Neuronal stem cell (in vitro differentiated cells): ENCODE data around the gene KLHL24.
"Not testable (repeated sequence)": the region's sequence is repeated elsewhere in the genome, so short reads cannot be mapped to it uniquely, and the experiment has no call there.

Experiments
- DNase-seq: peaks from one replicate; pipeline ENCODE4 v3.0.0-alpha.2; 2013; ENCODE audit warnings: low spot score
- H2AFZ ChIP-seq: one replicate; pipeline ENCODE4 v1.6.1; 2013; ENCODE audit warnings: mild to moderate bottlenecking, low read length, inconsistent platforms
- H2AK5ac ChIP-seq: 2 replicates; pipeline ENCODE4 v1.6.1; 2013; ENCODE audit warnings: low read depth, mild to moderate bottlenecking, inconsistent platforms, low read length, moderate library complexity, mixed read lengths
- H2BK120ac ChIP-seq: 2 replicates; pipeline ENCODE4 v1.6.1; 2013; ENCODE audit warnings: low read depth, mild to moderate bottlenecking, inconsistent platforms, low read length, moderate library complexity, mixed read lengths
- H2BK12ac ChIP-seq: one replicate; pipeline ENCODE4 v1.6.1; 2013; ENCODE audit warnings: low read length, inconsistent platforms
- H2BK15ac ChIP-seq: 2 replicates; pipeline ENCODE4 v1.6.1; 2013; ENCODE audit warnings: mild to moderate bottlenecking, low read length, inconsistent platforms, mixed read lengths
- H2BK5ac ChIP-seq: one replicate; pipeline ENCODE4 v1.6.1; 2013; ENCODE audit warnings: inconsistent platforms, mild to moderate bottlenecking, low read length, moderate library complexity
- H3K14ac ChIP-seq: one replicate; pipeline ENCODE4 v1.6.1; 2013; ENCODE audit warnings: low read length, inconsistent platforms
- H3K18ac ChIP-seq: 2 replicates; pipeline ENCODE4 v1.6.1; 2013; ENCODE audit warnings: low read length, inconsistent platforms
- H3K23ac ChIP-seq: 2 replicates; pipeline ENCODE4 v1.6.1; 2013; ENCODE audit warnings: low read depth, mild to moderate bottlenecking, mixed read lengths, low read length, inconsistent platforms; ENCODE audit not compliant: poor library complexity
- H3K27ac ChIP-seq: replicated peaks from 3 replicates; pipeline ENCODE4 v1.5.1; 2013; ENCODE audit warnings: low read length, inconsistent platforms
- H3K27me3 ChIP-seq, 3 experiments: 2 replicates each; pipeline ENCODE4 v1.6.1; 2013; ENCODE audit warnings: low read length in 3 of 3, mild to moderate bottlenecking in 2 of 3, inconsistent platforms in 1 of 3, low read depth in 1 of 3, mixed read lengths in 1 of 3, moderate library complexity in 1 of 3; ENCODE audit not compliant: control insufficient read depth in 3 of 3, insufficient read depth in 3 of 3
- H3K36me3 ChIP-seq, 2 donors: replicated peaks in 1 of 2; 2 replicates each; pipeline ENCODE4 v1.6.1; 2013; ENCODE audit warnings: low read length in 2 of 2; ENCODE audit not compliant: control insufficient read depth in 2 of 2, insufficient read depth in 2 of 2
- H3K4ac ChIP-seq: 2 replicates; pipeline ENCODE4 v1.6.1; 2013; ENCODE audit warnings: inconsistent platforms, mild to moderate bottlenecking, low read length, moderate library complexity
- H3K4me1 ChIP-seq, 2 donors: 1 replicate in 1 of 2; 2 replicates in 1 of 2; pipeline ENCODE4 v1.6.1; 2013; ENCODE audit warnings: low read length in 2 of 2, low read depth in 1 of 2; ENCODE audit not compliant: control insufficient read depth in 2 of 2, insufficient read depth in 1 of 2
- H3K4me2 ChIP-seq: one replicate; pipeline ENCODE4 v1.6.1; 2013; ENCODE audit warnings: mild to moderate bottlenecking, low read length, inconsistent platforms; ENCODE audit not compliant: insufficient read depth, poor library complexity, severe bottlenecking
- H3K4me3 ChIP-seq, 2 donors: 2 replicates each; pipeline ENCODE4 v1.5.1; 2013; ENCODE audit warnings: low read length in 2 of 2, mild to moderate bottlenecking in 2 of 2, inconsistent platforms in 1 of 2, moderate library complexity in 1 of 2
- H3K79me1 ChIP-seq: one replicate; pipeline ENCODE4 v1.6.1; 2013; ENCODE audit warnings: low read depth, mild to moderate bottlenecking, inconsistent platforms, low read length, moderate library complexity
- H3K9ac ChIP-seq: one replicate; pipeline ENCODE4 v1.6.1; 2013; ENCODE audit warnings: mild to moderate bottlenecking, low read depth, low read length, inconsistent platforms; ENCODE audit not compliant: poor library complexity
- H3K9me3 ChIP-seq, 2 donors: replicated peaks in 1 of 2; 2 replicates each; pipeline versions ENCODE3 to v1.6.1; 2013; ENCODE audit warnings: low read length in 2 of 2, mild to moderate bottlenecking in 2 of 2, inconsistent platforms in 1 of 2, low read depth in 1 of 2, mixed read lengths in 1 of 2, moderate library complexity in 1 of 2; ENCODE audit not compliant: control insufficient read depth in 2 of 2, insufficient read depth in 1 of 2
- H4K8ac ChIP-seq: one replicate; pipeline ENCODE4 v1.6.1; 2013; ENCODE audit warnings: low read depth, mild to moderate bottlenecking, inconsistent platforms, low read length, moderate library complexity
- H4K91ac ChIP-seq: one replicate; pipeline ENCODE4 v1.6.1; 2013; ENCODE audit warnings: low read length, low read depth, mild to moderate bottlenecking, inconsistent platforms; ENCODE audit not compliant: poor library complexity
- WGBS, 2 donors: extraction: QIAGEN DNeasy Blood & Tissue Kit; methylation state at CpG; one replicate each; pipeline ENCODE4 v1.1.7; 2013; ENCODE audit warnings: missing lambda C conversion rate in 2 of 2, mixed read lengths in 1 of 2; ENCODE audit not compliant: insufficient read length in 2 of 2, insufficient replicate concordance in 1 of 2; ENCODE audit errors: extremely low coverage in 2 of 2; 5-methylcytosine and 5-hydroxymethylcytosine counted together

Gene KLHL24

DNA sequence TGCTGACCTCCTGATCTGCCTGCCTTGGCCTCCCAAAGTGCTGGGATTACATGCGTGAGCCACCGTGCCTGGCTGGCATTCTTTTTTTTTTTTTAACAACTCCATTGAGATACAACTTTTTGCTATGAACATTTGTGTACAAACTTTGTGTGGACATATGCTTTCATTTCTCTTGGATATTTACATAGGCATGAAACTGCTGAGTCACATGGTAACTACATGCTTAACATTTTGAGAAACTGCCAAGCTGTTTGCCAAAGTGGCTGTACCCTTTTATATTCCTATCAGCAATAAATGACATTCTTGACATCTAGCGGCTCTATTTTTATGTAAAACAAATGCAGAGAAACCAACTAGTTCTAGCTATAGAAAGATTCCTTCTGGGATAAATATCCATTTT, 53.5 kb downstream of the KLHL24 start:
- no peak overlapping the region for H2BK15ac ChIP-seq
- no peak overlapping the region for H2AFZ ChIP-seq
- H3K9ac ChIP-seq: no peak overlapping the region
- H3K4ac ChIP-seq: no peak overlapping the region
- H3K36me3 ChIP-seq: no peaks in the 10 kb centered on the region
- H2BK120ac ChIP-seq: no peak overlapping the region
- H3K27me3 ChIP-seq: no peaks in the 10 kb centered on the region
- DNase-seq: no peak
- H3K4me3 ChIP-seq: no peak overlapping the region
- no peak overlapping the region for H4K91ac ChIP-seq
- no peak overlapping the region for H2BK12ac ChIP-seq
- no peak overlapping the region for H3K18ac ChIP-seq
- H3K14ac ChIP-seq: no peak overlapping the region
- WGBS, 2 donors: no CpG with 5 or more reads among the region's 3 CpGs
- H3K79me1 ChIP-seq: no peaks in the 10 kb centered on the region
- no peak overlapping the region for H3K27ac ChIP-seq
- no peak overlapping the region for H3K23ac ChIP-seq
- no peak overlapping the region for H2BK5ac ChIP-seq
- H3K9me3 ChIP-seq: no peaks in the 10 kb centered on the region
- H3K4me1 ChIP-seq: no peaks in the 10 kb centered on the region
- no peak overlapping the region for H2AK5ac ChIP-seq
- no peak overlapping the region for H3K4me2 ChIP-seq
- no peak overlapping the region for H4K8ac ChIP-seq

DNA sequence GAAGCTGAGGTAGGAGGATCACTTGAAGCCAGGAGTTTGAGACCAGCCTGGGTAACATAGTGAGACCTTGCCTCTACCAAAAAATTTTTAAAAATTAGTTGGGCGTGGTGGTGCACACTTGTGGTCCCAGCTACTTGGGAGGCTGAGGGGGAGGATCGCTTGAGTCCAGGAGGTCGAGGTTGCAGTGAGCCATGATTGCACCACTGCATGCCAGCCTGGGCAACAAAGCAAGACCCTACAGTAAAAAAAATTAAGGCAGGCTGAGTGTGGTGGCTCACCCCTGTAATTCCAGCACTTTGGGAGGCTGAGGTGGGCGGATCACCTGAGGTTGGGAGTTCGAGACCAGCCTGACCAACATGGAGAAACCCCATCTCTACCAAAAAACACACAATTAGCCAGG, 54.2 kb downstream of the KLHL24 start:
- not testable (repeated sequence) for H3K4me2 ChIP-seq, H3K36me3 ChIP-seq, DNase-seq, H2BK120ac ChIP-seq, H3K23ac ChIP-seq, H4K91ac ChIP-seq, H3K9me3 ChIP-seq, H3K9ac ChIP-seq, H2BK12ac ChIP-seq, H3K4me3 ChIP-seq, H3K4me1 ChIP-seq, H4K8ac ChIP-seq, H2AFZ ChIP-seq, H3K18ac ChIP-seq, H3K79me1 ChIP-seq, H3K4ac ChIP-seq, H3K27ac ChIP-seq, H2AK5ac ChIP-seq, H3K14ac ChIP-seq, H3K27me3 ChIP-seq, H2BK5ac ChIP-seq, H2BK15ac ChIP-seq
- no CpG with 5 or more reads among the region's 5 CpGs for WGBS, 2 donors

- Histone ChIP-seq H3K4me3 (no peak overlapping the region), H3K18ac (no peak overlapping the region), H2BK5ac (no peak overlapping the region), H2BK12ac (no peak overlapping the region), H3K4me1 (no peaks in the 10 kb centered on the region), H2BK120ac (no peak overlapping the region), H2BK15ac (no peak overlapping the region), H2AK5ac (no peak overlapping the region), H3K27me3 (no peaks in the 10 kb centered on the region), H3K14ac (no peak overlapping the region), H3K36me3 (no peaks in the 10 kb centered on the region), H3K4ac (no peak overlapping the region), H4K8ac (no peak overlapping the region), H3K23ac (no peak overlapping the region), H2AFZ (no peak overlapping the region), H3K9me3 (no peaks in the 10 kb centered on the region), H3K79me1 (no peaks in the 10 kb centered on the region), H3K4me2 (no peak overlapping the region), H3K9ac (no peak overlapping the region), H3K27ac (no peak overlapping the region), H4K91ac (no peak overlapping the region)
- no peak for DNase-seq
- no CpG with 5 or more reads among the region's 11 CpGs for WGBS, 2 donors
Observed at GRCh38 chr3:183690402-183690995, 55.1 kb downstream of the KLHL24 start.

DNA sequence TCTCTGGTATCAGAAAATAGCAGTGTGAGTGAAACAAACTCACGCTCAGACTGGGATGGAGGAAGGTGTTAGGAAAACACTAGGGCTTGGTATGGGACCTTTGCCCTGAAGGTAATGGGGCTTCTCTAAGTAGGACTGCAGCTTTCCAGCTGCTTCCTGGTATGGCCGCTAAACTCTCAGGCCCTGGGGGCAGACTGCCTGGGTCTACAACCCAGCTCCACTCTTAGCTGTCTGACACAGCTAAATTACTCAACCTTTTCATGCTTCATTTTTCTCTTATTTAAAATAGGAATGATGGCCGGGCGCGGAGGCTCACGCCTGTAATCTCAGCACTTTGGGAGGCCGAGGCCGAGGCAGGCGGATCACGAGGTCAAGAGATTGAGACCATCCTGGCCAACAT, 57.0 kb downstream of the KLHL24 start:
- Histone ChIP-seq H4K8ac (no peak overlapping the region), H3K9ac (no peak overlapping the region), H3K14ac (no peak overlapping the region), H3K18ac (no peak overlapping the region), H3K23ac (no peak overlapping the region), H3K4ac (no peak overlapping the region), H2AFZ (no peak overlapping the region), H2BK15ac (no peak overlapping the region), H3K27me3 (peaks cover 0 to 3% (median 0%) of the 10 kb centered on the region in 3 experiments), H2BK5ac (no peak overlapping the region), H2BK12ac (no peak overlapping the region), H3K79me1 (no peaks in the 10 kb centered on the region), H3K27ac (no peak overlapping the region), H3K36me3 (no peaks in the 10 kb centered on the region), H2AK5ac (no peak overlapping the region), H3K4me2 (no peak overlapping the region), H2BK120ac (no peak overlapping the region), H3K4me1 (no peaks in the 10 kb centered on the region), H4K91ac (no peak overlapping the region), H3K4me3 (no peak overlapping the region), H3K9me3 (no peaks in the 10 kb centered on the region)
- no peak for DNase-seq
- WGBS, 2 donors: no CpG with 5 or more reads among the region's 10 CpGs
